Keratinocyte (primary cell): ENCODE measurements around the gene TMEM205.

Source experiments
- EZH2 ChIP-seq: IDR thresholded peaks from one replicate; pipeline ENCODE4 v1.6.1; 2012; ENCODE audit warnings: inconsistent platforms, mild to moderate bottlenecking, low read length, moderate library complexity
- TF ChIP-seq, protein P1 (sequence below), 3 experiments: IDR thresholded peaks in 1 of 3; conservative IDR thresholded peaks in 1 of 3; optimal IDR thresholded peaks in 1 of 3; 2 replicates in 2 of 3; 3 replicates in 1 of 3; pipeline versions ENCODE3 to v1.5.1; 2011; ENCODE audit warnings: low read length in 3 of 3, mild to moderate bottlenecking in 3 of 3, moderate library complexity in 2 of 3, control low read depth in 1 of 3, inconsistent platforms in 1 of 3; ENCODE audit not compliant: insufficient read depth in 2 of 3; ENCODE audit errors: extremely low read depth in 1 of 3

DNA sequence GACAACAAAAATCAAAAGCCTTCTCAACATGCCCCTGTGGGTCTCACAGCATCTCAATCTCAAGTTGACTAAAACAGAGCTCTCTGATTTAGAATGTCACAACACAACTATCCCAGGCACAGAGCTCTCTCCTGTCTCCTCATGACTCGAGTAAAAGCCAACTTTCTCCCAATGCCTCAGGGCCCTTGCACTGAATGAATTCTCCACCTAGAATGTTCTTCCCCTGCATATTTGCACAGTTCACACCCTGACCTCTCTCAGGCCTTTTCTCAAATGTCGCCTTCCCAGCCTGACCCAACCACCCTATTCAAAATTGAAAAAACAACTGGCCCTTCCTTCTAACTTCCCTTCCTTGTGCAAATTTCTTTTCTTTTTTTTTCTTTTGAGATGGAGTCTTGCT, 24.7 kb upstream of the TMEM205 start:
- no peak for TF ChIP-seq EZH2
- TF ChIP-seq, protein P1, sequence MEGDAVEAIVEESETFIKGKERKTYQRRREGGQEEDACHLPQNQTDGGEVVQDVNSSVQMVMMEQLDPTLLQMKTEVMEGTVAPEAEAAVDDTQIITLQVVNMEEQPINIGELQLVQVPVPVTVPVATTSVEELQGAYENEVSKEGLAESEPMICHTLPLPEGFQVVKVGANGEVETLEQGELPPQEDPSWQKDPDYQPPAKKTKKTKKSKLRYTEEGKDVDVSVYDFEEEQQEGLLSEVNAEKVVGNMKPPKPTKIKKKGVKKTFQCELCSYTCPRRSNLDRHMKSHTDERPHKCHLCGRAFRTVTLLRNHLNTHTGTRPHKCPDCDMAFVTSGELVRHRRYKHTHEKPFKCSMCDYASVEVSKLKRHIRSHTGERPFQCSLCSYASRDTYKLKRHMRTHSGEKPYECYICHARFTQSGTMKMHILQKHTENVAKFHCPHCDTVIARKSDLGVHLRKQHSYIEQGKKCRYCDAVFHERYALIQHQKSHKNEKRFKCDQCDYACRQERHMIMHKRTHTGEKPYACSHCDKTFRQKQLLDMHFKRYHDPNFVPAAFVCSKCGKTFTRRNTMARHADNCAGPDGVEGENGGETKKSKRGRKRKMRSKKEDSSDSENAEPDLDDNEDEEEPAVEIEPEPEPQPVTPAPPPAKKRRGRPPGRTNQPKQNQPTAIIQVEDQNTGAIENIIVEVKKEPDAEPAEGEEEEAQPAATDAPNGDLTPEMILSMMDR (optimal IDR thresholded peaks at IDR 0.05 in 1 of 3, IDR thresholded peaks at IDR 0.05 in 1 of 3, conservative IDR thresholded peaks at IDR 0.05 in 1 of 3; ENCODE audit: extremely low read depth in 1 of 3, insufficient read depth in 2 of 3, low read length in 3 of 3), result no peak
